GM19351 (cell line): ENCODE results near the gene PPDPF.
A peak's percentile ranks its signal among the peaks of the same experiment; 100 is the strongest.
"Not testable (repeated sequence)": the region's sequence is repeated elsewhere in the genome, so short reads cannot be mapped to it uniquely, and the experiment has no call there.

Source experiments
- ATAC-seq: cut with Tn5 transposase; IDR thresholded peaks from one replicate; pipeline ENCODE4 v1.9.1; 2021; ENCODE audit warnings: mild to moderate bottlenecking, moderate library complexity; ENCODE audit not compliant: unreplicated experiment

PPDPF gene, protein sequence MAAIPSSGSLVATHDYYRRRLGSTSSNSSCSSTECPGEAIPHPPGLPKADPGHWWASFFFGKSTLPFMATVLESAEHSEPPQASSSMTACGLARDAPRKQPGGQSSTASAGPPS

DNA sequence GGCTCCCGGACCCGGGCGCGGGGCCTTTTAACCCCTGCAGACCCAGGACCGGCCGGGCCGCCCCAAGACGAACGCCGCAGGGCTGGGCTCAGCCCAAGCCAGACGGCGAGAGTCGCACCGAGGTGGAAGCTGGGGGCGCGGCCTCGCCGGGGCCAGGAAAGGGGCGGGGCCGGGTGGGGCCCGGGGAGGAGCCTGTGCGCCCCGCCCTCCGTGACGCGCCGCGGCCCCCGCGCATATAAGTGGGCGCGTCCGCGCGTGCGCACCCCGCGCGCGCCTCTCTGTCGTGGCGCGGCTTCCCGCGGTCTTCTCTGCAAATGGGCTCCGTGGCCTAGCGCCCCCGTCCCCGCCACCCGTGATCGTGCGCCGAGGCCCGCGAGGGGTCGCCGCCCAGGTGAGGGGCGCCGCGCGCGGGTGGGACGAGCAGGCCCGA is at the start of gene PPDPF:
Gene PPDPF (plus strand): TSS at position 262 of the 430 bp plus-strand sequence. CDS start 544 bp downstream, outside the sequence.
- ATAC-seq = peak; percentile 65

DNA sequence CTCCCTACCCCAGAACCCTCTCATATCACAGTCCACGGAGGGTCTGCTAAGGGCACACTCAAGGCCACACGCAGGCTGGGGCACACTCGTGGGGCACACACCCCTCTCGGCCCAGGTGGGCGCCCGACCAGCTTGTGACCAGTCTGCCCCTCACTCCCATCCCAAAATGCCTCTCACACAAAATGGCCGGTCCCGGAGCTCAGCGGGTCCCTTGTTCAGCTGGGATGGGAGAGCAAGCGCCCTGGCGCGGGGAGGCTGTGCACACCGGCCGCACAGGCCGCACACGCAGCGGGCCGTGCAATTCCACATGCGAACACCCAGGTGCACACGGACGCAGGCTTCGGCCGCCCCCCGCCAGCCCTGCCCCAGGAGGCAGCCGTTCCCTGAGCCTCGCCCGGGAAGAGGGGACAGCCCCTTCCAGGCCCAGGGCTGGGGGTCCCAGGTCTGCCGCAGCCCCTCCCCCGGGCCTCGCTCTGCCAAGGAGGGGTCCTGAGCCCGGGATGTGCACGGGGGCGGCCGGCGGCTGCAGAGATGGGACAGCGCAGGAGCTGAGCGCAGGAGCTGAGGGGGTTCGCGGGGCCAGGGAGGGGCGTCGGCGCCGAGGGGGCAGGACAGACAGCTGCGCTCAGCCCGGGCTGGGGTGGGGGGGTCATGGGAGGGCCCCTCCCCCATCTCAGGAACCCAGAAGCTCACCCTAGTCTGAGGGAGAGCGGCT is 49.4 kb upstream of the PPDPF start:
- no peak for ATAC-seq

DNA sequence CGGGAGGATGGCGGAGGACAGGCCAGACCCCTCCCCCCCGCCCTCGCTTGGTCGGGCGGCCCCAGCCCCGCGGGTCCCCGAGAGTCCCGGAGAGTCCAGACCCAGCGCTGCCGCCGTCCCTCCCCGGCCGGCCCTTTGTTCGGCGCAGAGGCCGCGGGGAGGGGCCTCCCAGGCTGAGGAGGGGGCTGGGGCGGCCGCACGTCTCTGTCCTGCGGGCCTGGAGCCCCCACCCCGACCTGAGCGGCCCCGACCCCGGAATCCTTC is 48.9 kb upstream of the PPDPF start:
- no peak for ATAC-seq

DNA sequence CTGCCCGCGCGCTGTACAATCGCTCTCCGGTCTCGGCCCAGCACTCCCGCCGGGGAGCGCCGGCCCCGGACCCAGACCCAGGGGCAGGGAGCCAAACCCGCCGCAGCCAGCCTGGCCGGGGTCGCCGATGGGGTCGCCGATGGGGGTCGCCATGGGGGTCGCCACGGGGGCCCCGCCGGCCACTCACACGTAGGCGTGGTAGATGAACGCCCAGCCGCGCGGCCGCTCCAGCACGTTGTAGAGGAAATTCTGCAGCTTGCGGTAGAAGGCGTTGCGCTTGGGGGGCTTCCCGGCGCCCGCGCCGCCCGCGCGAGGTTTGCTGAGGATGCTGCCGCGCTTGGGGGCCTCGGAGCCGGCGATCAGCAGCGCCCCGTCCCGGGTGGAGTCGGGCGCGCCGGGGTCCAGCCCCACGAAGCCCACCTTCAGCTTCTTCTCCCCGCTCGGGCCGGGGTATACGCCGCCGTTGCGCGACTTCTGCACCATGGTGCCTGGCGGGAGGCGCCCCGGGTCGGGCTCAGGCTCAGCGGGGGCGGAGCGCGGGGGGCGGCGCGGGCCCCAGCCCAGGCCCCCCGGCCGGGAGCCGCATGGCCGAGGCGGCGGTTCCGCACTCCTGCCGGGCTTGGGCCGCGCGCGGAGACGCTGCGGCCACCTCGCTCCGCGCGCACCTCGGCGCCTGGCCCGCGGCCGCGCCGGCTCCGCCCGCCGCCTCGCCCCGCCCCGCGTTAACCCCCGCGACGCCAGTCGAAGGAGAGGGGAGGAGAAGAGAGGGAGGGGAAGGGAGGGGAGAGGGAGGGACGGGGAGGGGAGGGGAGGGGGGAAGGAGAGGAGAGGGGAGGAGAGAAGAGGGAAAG is 48.4 kb upstream of the PPDPF start, which contains the start of gene KCNQ2:
Gene KCNQ2 (minus strand): TSS at position 675 of the 851 bp plus-strand sequence. CDS start 192 bp downstream, at position 483.
- ATAC-seq = no peak

DNA sequence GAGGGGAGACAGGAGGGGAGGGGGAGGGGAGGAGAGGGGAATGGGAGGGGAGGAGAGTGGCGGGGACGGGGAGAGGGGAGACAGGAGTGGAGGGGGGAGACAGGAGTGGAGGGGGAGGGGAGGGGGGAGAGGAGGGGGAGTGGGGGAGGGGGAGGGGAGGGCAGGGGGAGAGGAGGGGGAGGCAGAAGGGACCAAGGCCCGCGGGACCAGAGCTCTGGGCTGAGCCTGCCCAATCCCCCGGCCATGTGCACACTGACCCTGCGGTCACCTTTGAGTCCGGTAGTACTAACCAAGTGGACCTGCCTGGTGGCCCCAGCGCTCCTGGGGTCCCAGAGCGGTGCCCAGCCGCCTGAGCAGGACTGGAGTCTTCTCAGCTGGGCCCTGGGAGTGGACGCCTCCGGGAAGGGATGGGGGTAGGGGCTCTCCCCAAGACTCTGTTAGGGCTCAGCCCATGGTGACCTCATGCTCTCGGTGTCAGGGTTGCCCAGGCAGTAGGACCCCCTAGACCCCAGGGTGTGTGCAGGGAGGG is 47.6 kb upstream of the PPDPF start:
- ATAC-seq = no peak

DNA sequence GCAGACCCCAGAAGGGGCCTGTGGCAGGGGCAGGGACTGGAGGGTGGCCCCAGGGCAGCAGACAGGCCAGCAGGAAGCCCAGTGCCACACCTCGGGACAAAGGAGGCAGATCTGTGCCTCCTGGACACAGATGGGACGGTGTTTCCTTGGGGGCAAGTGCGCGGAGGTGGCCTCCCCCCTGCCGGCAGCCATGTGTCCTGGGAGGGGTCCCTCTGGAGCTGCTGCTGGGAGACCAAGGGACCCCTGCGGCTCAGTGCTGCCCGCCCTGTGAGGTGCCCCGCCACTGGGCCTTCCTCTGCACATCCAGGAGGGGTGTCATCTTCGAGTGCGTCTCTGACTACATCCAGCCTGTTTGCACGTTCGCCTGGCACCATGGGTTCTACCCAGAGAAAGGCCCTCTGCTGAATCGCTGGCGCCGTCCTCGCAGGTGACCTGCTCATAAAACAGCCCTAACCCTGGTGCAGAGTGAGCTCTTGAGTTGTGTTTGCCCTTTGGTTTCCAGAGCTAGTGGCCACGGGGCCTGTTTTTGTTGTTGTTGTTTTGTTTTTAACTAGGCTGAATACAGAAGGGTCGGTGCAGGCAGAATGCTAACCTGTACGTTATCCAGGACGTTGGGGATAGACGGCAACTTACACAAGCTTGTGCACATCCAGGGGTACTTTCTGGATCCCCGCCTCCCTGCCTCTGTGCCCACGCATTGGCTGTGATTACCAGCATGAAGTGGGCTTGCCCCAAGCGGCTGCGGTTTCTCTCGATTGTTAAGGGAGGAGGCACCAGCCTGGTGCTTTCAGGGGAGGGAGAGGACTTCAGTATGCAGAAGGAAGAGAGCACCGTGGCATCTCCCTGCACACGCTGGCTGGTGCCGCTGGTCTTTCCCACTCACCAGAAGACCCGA is 46.8 kb upstream of the PPDPF start:
- ATAC-seq = no peak

DNA sequence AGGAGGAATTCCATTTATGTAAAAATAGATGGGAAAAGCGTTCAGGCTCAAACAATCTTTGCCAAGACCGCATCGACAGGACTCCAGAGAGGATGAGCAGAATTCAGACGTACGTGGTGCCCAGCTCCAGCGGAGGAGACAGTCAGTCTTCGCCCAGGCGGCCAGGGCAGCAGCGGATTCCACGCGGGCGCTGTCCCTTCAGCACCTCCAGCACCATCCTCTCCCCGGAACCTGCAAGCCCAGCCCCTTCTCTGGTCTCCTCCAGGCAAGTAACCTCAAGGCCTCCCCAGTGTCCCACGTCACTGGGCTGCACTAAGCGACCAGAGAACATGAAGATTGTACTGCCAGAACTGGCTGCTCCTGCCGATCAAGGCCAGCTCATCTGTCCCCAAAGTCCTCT is 45.4 kb upstream of the PPDPF start:
- ATAC-seq = no peak

DNA sequence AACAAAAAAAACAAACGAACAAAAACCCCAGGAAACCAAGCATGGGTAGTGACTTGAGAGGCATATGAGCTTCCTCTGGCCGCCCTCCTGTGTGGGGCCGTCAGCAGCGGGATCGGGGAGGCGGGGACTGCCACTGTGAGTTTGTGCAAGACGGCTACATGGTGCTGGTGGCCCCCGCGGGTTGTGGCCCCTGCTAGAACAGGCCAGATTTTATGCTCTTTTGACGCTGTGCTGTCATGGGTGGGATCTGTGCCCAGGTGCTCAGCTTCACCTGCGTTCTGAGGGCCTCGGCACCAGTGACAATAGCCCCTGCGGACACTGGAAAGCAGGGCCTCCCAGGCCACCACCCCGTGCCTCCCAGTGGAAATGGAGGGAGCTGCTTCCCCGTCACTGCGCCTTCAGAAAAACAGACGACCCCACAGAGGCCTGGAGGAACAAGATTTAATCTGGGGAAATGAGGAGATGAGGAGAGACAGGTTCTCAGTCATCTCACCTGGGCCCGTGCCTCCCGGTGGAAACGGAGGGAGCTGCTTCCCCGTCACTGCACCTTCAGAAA is 43.4 kb upstream of the PPDPF start:
- no peak for ATAC-seq

DNA sequence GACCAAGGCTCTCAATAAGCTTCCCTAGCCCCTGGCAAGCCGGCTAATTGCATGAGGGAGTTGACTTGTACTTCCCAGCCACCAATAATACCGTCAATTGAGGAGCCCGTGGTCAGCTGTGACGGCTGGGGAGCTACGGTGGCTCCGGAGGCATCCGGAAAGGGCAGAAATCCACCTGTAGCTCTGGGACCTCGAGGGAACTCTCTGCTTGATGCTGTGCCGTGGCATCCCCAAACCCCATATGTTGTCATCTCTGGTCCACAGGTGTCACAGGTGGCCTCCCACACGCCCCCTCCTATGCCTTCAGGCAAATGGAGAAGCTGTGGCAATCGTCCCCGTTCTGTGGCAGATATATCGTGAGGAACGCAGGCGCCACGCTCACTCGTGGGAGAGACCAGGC is 42.6 kb upstream of the PPDPF start:
- ATAC-seq = no peak

DNA sequence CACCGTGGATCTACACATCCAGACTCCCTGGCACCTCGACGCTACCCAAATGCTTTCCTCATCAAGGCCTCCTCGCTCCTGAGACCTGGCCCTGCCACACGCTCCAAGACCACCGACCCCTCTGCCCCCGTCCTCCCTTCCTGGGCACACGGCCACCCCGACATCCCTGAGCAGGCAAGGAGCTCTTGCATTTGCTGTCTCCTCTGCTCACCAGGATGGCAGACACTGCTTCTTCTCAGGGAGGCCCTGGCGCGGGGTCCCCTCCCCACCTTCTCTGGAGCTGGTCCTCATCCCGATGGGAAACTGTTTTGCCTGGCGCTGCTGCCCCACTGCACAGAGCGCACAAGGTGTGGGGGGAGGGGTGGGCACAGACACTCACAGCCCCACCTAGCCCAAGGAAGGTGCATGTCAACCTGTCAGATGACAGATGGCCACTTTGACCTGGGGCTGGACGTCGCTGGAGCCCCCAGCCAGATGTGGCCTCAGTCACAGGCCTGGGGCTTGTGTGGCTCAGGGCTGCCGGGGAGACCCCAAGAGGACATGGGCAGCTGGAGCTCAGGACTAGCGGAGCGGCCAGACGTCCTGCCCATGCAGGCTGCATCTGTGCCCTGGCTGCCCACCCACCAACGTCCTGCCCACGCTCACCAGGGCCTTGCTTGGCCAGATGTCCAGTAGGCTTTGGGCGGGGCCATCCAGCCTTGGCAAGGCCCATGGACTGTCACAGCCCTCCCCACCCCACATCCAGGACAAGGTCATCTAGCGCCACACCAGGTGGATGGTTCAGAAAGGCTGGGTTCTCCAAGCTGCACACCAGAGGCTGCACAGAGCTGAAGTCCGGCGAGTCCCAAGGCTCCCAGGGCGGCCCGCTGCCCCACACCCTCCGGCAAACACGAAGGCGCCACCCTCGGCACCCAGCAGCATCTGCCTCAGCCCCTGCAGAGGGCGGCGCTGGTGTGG is 41.9 kb upstream of the PPDPF start:
- no peak for ATAC-seq

DNA sequence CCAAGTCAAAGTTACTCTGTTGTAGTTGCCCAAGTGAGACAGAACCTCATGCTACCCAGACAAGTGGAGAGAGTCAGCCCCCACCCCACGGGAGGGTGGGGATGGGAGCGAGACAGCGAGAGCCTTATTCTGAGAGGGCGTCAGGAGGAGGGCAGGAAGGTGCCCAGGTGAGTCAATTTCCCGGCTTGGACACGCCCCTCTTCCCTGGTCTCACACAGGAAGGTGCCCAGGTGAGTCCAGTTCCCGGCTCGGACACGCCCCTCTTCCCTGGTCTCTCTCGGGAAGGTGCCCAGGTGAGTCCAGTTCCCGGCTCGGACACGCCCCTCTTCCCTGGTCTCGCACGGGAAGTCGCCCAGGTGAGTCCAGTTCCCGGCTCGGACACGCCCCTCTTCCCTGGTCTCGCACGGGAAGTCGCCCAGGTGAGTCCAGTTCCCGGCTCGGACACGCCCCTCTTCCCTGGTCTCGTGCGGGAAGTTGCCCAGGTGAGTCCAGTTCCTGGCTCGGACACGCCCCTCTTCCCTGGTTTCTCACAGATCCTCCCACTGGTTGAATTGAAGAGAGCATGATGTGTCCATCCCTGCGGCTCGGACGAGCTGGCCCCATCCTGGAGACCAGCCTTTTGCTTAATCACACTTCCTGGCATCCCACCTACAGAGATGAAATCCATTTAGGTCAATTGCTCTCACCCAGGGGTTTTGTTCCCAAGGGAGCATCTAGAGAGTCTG is 40.7 kb upstream of the PPDPF start:
- not testable (repeated sequence) for ATAC-seq

DNA sequence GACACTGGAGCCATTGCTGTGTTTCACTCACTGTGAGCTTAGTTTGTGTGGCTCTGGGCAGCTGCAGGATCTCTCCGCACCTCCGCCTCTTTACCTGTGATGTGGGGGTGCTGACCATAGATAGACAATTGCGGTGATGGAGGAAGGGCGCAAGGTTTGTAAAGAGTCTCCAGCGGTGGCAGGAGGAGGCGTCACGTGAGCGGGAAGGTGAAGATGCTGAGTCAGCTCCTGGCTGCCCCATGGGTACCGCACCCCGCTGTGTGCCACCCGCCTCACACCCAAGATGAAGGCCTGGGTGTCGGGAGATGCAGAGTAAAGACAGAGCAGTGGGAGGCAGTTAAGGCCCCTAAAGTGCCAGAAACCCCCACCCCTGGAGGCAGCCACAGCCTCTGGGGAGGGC is 39.1 kb upstream of the PPDPF start:
- no peak for ATAC-seq

DNA sequence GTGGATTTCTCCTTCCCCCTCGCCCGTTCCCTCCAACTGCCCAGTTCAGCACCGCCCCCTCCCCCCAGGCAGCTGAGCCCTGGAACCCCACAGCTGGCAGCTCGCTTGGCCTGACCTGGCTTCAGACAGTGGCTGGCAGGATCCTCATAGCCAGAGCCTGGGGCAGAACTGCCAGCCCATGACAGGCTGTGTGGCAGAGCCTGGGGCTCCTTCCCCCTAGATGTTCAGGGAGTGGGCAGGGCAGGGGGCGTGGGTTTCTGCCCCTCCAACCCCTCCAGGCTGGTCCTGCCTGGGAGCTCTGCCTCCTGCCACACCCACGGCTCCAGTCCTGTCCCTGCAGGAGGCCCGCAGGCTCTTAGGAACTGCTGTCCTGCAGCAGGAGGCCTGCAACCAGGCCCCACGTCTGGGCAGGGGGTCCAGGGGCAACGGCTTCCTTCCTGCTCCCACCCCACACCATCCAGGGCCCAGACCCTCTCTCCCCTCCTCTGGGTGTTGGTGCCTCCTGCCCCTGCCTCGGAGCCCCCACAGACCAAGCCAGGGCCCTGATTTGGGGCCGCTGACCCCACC is 38.5 kb upstream of the PPDPF start:
- no peak for ATAC-seq

DNA sequence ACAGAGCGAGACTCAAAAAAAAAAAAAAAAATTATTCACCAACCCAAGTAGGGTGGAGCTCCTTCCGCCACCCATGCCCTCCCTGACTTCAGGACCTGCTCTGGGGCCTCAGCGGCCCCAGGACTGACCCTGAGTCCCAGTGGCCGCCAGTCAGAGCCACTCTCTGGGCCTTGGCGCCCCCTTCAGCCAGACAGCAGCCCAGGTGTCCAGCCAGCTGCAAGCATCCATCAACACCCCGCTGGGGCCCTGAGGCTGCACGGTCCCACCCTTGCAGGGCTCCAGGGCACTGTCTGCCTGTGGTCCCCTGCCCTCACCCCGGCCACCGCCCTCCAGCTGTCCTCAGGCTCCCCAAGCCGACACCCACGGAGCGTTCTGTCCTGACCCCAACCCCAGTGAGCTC is 36.7 kb upstream of the PPDPF start:
- no peak for ATAC-seq

DNA sequence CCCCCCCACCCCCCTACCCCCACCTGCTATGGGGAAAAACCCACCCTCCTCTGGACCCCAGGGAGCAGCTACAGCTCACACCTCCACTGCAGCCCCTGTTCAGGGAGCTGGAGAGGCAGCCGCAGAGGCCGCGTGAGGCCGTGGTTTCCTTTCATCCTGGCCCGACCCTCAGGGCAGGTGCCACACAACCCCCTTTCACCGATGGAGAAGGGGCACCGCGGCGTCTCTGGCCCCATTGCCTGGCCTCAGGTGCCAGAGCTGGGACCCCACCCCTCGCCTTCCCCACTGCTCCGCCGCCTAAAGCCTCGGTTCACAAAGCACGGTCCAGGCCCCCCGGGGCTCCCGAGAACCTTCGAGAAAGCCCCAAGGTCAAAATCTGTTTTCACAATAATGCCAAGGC is 36.3 kb upstream of the PPDPF start:
- no peak for ATAC-seq

DNA sequence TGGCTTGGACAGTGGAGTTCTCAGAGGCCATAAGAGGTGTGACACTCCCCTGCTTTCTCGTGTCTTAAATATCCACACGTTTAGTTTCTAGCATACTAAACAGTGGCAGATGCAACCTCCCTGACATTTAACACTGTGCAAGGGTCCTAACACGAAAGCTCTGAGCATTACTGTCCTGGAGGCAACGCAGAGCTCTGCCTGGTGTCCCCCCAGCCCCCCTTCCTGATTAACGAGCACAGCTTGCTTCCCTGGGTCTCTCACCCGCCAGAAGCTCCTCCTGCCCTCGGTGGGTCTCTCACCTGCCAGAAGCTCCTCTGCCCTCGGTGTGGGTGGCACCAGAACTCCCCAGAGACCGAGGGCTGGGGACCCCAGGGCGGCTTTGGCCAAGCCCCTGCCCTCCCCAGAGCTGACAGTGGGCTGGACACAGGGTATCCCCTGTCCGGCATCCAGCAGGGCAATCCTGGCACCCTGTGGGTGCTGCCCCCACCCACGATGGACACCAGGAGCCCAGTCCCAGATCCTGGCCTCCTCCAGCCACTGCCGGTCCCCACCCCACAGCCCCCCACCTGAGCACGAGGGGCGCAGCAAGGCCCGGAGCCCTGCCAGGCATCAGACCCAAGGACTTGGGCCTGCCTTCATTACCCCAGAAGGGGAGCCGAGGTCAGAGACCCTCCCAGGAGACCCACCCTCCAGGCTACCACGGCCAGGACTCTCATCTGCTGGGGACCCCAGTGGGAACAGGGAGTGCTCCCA is 35.7 kb upstream of the PPDPF start:
- no peak for ATAC-seq

DNA sequence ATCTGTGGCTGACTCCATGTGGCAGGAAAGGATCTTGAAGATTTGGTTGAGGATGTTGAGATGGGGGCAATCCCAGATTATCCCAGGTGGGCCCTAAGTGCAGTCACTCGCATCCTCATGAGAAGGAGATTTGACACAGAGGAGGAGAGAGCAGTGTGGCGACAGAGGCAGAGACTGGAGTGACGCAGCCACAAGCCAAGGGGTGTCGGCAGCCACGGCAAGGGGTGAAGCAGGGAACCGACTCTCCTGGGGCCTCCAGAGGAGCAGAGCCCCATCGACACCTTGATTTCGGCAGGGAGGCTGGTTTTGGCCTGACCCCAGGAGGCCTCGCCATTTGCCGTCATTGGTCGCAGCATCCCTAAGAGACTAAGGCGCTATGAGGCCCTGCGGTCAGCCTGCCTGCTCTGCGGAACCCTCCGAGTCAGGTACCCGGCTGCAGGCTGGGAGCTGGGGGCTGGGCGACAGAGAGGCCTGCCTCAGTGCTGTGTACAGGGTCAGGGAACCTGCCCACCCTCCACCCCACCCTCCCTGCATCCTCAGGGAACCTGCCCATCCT is 34.2 kb upstream of the PPDPF start:
- no peak for ATAC-seq
